OCI-LY3 (cell line): ENCODE results near the gene CD9.

Source experiments
- EZH2phosphoT487 ChIP-seq: fragments of 200-600 bp; shearing (Covaris generic); IDR thresholded peaks from 2 replicates; pipeline ENCODE4 v1.6.1; 2018; ENCODE audit warnings: antibody characterized with exemption, mixed run types, low read depth
- TF ChIP-seq, protein P1 (sequence below): fragments of 200-600, 300-600 bp; sonication (generic); IDR thresholded peaks from 2 replicates; pipeline ENCODE4 v1.5.1; 2014; ENCODE audit warnings: antibody characterized with exemption, low read length, low read depth

DNA sequence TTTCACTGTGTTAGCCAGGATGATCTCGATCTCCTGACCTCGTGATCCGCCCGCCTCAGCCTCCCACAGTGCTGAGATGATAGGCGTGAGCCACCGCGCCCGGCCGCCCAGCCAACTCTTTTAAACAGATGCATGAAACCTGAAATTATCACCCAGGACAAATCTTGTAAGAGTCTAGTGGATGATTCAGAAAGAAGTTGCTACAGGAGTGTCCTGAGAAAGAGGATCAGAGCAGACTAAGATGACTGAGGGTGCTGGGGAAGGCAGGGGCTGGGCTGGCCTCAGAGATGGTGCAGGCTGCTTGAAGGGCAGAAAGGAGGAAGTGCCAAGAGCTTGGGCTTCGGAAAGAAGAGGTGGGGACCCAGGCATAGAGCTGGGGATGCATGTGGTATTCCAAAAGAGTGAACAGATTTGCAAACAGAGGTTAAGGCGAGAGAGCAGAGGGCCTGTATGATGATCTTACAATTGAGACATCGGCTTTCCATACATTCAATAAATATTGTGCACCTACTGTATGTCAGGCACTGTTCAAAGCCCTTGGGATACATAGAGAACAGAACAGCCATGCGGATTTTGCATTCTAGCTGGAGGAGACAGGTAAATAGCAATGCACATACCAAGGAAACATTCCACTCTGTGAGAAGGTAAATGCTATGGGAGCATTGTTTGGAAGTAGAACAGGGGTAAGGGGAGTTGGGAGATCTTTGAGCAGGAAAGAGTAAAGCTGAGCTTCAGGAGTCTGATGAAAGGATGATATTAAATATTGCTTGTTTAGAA lies 7.4 kb upstream of the CD9 start:
- TF ChIP-seq, protein P1, sequence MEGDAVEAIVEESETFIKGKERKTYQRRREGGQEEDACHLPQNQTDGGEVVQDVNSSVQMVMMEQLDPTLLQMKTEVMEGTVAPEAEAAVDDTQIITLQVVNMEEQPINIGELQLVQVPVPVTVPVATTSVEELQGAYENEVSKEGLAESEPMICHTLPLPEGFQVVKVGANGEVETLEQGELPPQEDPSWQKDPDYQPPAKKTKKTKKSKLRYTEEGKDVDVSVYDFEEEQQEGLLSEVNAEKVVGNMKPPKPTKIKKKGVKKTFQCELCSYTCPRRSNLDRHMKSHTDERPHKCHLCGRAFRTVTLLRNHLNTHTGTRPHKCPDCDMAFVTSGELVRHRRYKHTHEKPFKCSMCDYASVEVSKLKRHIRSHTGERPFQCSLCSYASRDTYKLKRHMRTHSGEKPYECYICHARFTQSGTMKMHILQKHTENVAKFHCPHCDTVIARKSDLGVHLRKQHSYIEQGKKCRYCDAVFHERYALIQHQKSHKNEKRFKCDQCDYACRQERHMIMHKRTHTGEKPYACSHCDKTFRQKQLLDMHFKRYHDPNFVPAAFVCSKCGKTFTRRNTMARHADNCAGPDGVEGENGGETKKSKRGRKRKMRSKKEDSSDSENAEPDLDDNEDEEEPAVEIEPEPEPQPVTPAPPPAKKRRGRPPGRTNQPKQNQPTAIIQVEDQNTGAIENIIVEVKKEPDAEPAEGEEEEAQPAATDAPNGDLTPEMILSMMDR: no peak
- no peak for TF ChIP-seq EZH2phosphoT487
